Keratinocyte (primary cell): Measurements from ENCODE around the gene KRTAP22-1. TPM values are rescaled to one million over a fixed set of nuclear protein-coding genes. Genes with fewer than 3 reads are reported as not detected.

Source experiments
- DNase-seq: peaks from one replicate; pipeline ENCODE4 v3.0.0-alpha.2; 2011; ENCODE audit warnings: low read depth, missing footprints, low spot score
- FAIRE-seq: peaks from 2 replicates; lab custom pipeline; 2011; peaks lifted over from hg19 to GRCh38; lab: Jason Lieb, UNC
- H2AFZ ChIP-seq: 2 replicates; pipeline ENCODE4 v1.6.0; 2012; ENCODE audit warnings: low read length, control low read depth, inconsistent platforms; ENCODE audit not compliant: control insufficient read depth
- H3K27ac ChIP-seq: 2 replicates; pipeline ENCODE4 v1.5.1; 2011; ENCODE audit warnings: low read length; ENCODE audit not compliant: control insufficient read depth, insufficient read depth
- H3K27me3 ChIP-seq: 3 replicates; pipeline ENCODE4 v1.6.0; 2011; ENCODE audit warnings: low read length; ENCODE audit not compliant: control insufficient read depth, insufficient read depth; ENCODE audit errors: extremely low read depth
- H3K36me3 ChIP-seq, 2 experiments: 2 replicates in 1 of 2; 3 replicates in 1 of 2; pipeline ENCODE4 v1.5.1; 2011; ENCODE audit warnings: low read length in 2 of 2, mild to moderate bottlenecking in 1 of 2; ENCODE audit not compliant: control insufficient read depth in 2 of 2, insufficient read depth in 2 of 2; ENCODE audit errors: extremely low read depth in 1 of 2
- H3K4me1 ChIP-seq: 3 replicates; pipeline ENCODE4 v1.5.1; 2011; ENCODE audit warnings: low read length; ENCODE audit not compliant: control insufficient read depth, insufficient read depth; ENCODE audit errors: extremely low read depth
- H3K4me2 ChIP-seq: 3 replicates; pipeline ENCODE4 v1.6.0; 2011; ENCODE audit warnings: low read depth, low read length; ENCODE audit not compliant: control insufficient read depth, insufficient read depth; ENCODE audit errors: extremely low read depth
- H3K4me3 ChIP-seq, 3 experiments: fragments of 200-600 bp in 1 of 3; sonication (generic) in 1 of 3; 2 replicates in 2 of 3; 3 replicates in 1 of 3; pipeline ENCODE4 v1.5.1; 2011 to 2016; ENCODE audit warnings: low read length in 3 of 3, mild to moderate bottlenecking in 3 of 3, control low read depth in 2 of 3, inconsistent platforms in 1 of 3, low read depth in 1 of 3, mixed read lengths in 1 of 3, mixed run types in 1 of 3, moderate library complexity in 1 of 3; ENCODE audit not compliant: control insufficient read depth in 2 of 3, insufficient read depth in 2 of 3; ENCODE audit errors: extremely low read depth in 1 of 3
- H3K79me2 ChIP-seq: 2 replicates; pipeline ENCODE4 v1.6.0; 2012; ENCODE audit warnings: low read length; ENCODE audit not compliant: control insufficient read depth, insufficient read depth
- H3K9ac ChIP-seq: 3 replicates; pipeline ENCODE4 v1.6.0; 2011; ENCODE audit warnings: low read length; ENCODE audit not compliant: control insufficient read depth, insufficient read depth; ENCODE audit errors: extremely low read depth
- H3K9me1 ChIP-seq: 3 replicates; pipeline ENCODE4 v1.6.0; 2011; ENCODE audit warnings: low read length; ENCODE audit not compliant: control insufficient read depth, insufficient read depth; ENCODE audit errors: extremely low read depth
- H3K9me3 ChIP-seq: 2 replicates; pipeline ENCODE4 v1.5.1; 2012; ENCODE audit warnings: low read depth, low read length; ENCODE audit not compliant: control insufficient read depth
- H4K20me1 ChIP-seq: 3 replicates; pipeline ENCODE4 v1.6.0; 2011; ENCODE audit warnings: low read length; ENCODE audit not compliant: control insufficient read depth, insufficient read depth; ENCODE audit errors: extremely low read depth
- EZH2 ChIP-seq: IDR thresholded peaks from one replicate; pipeline ENCODE4 v1.6.1; 2012; ENCODE audit warnings: inconsistent platforms, mild to moderate bottlenecking, low read length, moderate library complexity
- dilution Hi-C: fragments of 300-500 bp; cut with MboI; formaldehyde crosslinking; loops from one replicate; pipeline ENCODE4 v1.7.0; 2020; ENCODE audit warnings: low sequenced_read_pairs; ENCODE audit not compliant: extremely low pct_ligation_motif_present
- polyA plus RNA-seq, 5 experiments: library from polyadenylated mRNA; depleted of rRNA in 3 of 5; stranded (reverse) in 3 of 5; stranded (forward) in 1 of 5; unstranded in 1 of 5; fragments of >200 nt; gene quantifications; 1 replicate in 1 of 5; 2 replicates in 3 of 5; 3 replicates in 1 of 5; pipeline versions ENCODE4 v1.2.1 to v1.2.3, GENCODE V29; 2011 to 2012; ENCODE audit warnings: missing spikeins in 2 of 5, low read depth in 1 of 5, low replicate concordance in 1 of 5
- TF ChIP-seq, protein P1 (sequence below), 3 experiments: IDR thresholded peaks in 1 of 3; conservative IDR thresholded peaks in 1 of 3; optimal IDR thresholded peaks in 1 of 3; 2 replicates in 2 of 3; 3 replicates in 1 of 3; pipeline versions ENCODE3 to v1.5.1; 2011; ENCODE audit warnings: low read length in 3 of 3, mild to moderate bottlenecking in 3 of 3, moderate library complexity in 2 of 3, control low read depth in 1 of 3, inconsistent platforms in 1 of 3; ENCODE audit not compliant: insufficient read depth in 2 of 3; ENCODE audit errors: extremely low read depth in 1 of 3

The KRTAP22-1 gene
- polyA plus RNA-seq, 1 donor (not counting 4 experiments of a cell fraction or from before 2014, with no cell fraction given), result not detected

DNA sequence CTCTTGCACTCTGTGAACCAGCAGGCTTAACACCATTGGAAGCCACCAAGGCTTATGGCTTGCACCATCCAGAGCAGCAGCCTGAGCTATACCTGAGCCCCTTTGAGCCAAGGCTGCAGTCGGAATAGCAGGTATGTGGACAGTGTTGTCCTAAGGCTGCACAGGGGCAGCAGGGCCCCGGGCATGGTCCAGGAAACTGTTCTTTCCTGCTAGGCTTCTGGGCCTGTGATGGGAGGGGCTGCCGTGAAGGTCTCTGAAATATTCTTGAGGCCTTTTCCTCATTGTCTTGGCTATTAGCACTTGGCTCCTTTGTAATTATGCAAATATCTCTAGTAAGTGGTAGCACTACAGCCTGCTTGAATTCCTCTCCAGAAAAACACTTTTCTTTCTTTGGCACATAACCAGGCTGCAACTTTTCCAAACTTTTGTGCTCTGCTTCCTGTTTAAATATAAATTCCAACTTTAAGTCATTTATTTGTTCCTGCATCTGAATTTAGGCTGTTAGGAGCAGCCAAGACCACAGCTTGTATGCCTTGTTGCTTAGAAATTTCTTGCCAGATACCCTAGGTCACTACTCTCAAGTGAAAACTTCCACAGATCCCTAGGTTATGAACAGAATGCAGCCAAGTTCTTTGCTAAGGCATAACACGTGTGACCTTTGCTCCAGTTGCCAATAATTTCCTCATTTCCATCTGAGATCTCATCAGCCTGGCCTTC lies 24.7 kb downstream of the KRTAP22-1 start:
- dilution Hi-C loops, result no loop called here

DNA sequence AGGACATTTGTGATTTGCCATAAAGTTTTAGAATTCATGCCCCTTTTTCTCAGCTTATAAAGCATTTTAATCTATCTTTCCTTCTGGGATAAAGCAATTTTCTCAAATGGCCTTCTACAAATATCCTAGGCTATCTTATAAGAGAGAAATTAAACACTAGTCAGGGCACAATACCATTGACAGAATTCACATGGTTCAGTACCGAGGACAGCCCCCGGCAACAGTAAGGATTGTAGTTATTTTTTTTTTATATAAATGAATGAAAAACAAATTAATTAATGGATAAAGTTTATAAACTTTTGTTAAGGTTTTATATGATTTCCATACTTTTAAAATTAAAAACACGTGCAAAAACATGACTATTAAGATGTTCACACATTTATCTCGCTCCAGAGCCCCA lies 27.2 kb downstream of the KRTAP22-1 start:
- H3K9me3 ChIP-seq, result no peaks in the 10 kb centered on the region
- H3K9ac ChIP-seq, result no peak overlapping the region
- FAIRE-seq, result no peak
- no peak overlapping the region for H3K27ac ChIP-seq
- H3K36me3 ChIP-seq, result no peaks in the 10 kb centered on the region
- dilution Hi-C loops, result no loop called here
- no peak for DNase-seq
- no peaks in the 10 kb centered on the region for H3K79me2 ChIP-seq
- H2AFZ ChIP-seq, result no peak overlapping the region
- no peak for TF ChIP-seq EZH2
- TF ChIP-seq, protein P1, sequence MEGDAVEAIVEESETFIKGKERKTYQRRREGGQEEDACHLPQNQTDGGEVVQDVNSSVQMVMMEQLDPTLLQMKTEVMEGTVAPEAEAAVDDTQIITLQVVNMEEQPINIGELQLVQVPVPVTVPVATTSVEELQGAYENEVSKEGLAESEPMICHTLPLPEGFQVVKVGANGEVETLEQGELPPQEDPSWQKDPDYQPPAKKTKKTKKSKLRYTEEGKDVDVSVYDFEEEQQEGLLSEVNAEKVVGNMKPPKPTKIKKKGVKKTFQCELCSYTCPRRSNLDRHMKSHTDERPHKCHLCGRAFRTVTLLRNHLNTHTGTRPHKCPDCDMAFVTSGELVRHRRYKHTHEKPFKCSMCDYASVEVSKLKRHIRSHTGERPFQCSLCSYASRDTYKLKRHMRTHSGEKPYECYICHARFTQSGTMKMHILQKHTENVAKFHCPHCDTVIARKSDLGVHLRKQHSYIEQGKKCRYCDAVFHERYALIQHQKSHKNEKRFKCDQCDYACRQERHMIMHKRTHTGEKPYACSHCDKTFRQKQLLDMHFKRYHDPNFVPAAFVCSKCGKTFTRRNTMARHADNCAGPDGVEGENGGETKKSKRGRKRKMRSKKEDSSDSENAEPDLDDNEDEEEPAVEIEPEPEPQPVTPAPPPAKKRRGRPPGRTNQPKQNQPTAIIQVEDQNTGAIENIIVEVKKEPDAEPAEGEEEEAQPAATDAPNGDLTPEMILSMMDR (optimal IDR thresholded peaks at IDR 0.05 in 1 of 3, IDR thresholded peaks at IDR 0.05 in 1 of 3, conservative IDR thresholded peaks at IDR 0.05 in 1 of 3; ENCODE audit: extremely low read depth in 1 of 3, insufficient read depth in 2 of 3, low read length in 3 of 3), result no peak
- H3K27me3 ChIP-seq, result no peaks in the 10 kb centered on the region
- H4K20me1 ChIP-seq, result no peaks in the 10 kb centered on the region
- no peak overlapping the region for H3K4me2 ChIP-seq
- H3K9me1 ChIP-seq, result no peaks in the 10 kb centered on the region
- H3K4me1 ChIP-seq, result no peaks in the 10 kb centered on the region
- H3K4me3 ChIP-seq, result no peak overlapping the region

More for the DNA sequence above, 24.7 kb downstream of the KRTAP22-1 start:
- Histone ChIP-seq H3K9me1 (no peaks in the 10 kb centered on the region), H3K27me3 (no peaks in the 10 kb centered on the region), H4K20me1 (no peaks in the 10 kb centered on the region), H3K4me1 (no peaks in the 10 kb centered on the region), H3K9ac (no peak overlapping the region), H3K79me2 (no peaks in the 10 kb centered on the region), H3K4me3 (no peak overlapping the region), H3K36me3 (no peaks in the 10 kb centered on the region), H2AFZ (no peak overlapping the region), H3K4me2 (no peak overlapping the region), H3K27ac (no peak overlapping the region), H3K9me3 (no peaks in the 10 kb centered on the region)
- FAIRE-seq, result no peak
- DNase-seq, result no peak
- TF ChIP-seq, protein P1 (optimal IDR thresholded peaks at IDR 0.05 in 1 of 3, IDR thresholded peaks at IDR 0.05 in 1 of 3, conservative IDR thresholded peaks at IDR 0.05 in 1 of 3; ENCODE audit: extremely low read depth in 1 of 3, insufficient read depth in 2 of 3, low read length in 3 of 3), result no peak
- TF ChIP-seq EZH2, result no peak
